C1 segment of cervical spinal cord (tissue), 14 donors: Measurements from ENCODE around the gene FSD1.
A peak's percentile ranks its signal among the peaks of the same experiment; 100 is the strongest.
"Not testable (repeated sequence)": the region's sequence is repeated elsewhere in the genome, so short reads cannot be mapped to it uniquely, and the experiment has no call there.

Source experiments
- DNase-seq, 14 donors: peaks; one replicate each; lab custom pipeline; 2025; lab: John Stamatoyannopoulos, UW

The FSD1 gene

DNA sequence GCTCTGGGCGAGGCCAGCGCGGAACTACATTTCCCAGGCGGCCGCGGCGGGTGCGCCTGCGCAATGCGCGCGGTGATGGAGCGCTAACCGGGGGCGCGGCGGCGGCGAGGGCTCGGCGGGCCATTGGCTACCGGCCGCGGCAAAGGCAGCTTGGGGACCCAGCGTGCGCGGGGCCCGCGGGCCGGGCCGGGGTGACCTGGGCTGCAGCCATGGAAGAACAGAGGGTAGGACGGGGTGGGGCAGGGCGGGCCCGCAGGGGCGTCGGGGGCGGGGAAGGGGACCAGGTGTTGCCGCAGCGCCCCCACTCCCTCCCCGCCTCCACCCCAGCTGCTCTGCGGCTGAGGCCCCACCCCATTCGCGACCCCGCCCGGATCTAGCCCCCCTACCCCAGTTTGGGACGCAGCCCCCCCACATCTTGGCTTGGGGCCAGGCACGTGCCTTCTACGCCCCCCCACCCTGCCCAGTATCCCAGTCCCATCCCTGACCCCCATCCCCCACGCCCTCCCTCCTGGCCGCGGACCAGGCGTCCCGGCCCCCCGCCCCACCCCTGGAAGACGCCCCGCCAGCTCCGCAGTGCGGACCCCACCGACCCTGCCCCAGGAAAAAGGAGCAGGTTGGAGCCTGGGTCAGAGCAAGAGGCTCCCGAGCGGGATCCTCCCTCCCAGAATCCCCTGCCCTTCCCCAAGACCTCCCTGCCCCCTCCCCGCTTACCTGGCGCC is at the start of gene FSD1:
Gene FSD1 (plus strand): TSS at position 61 of the 719 bp plus-strand sequence. CDS start 149 bp downstream, at position 210.
- peak in 3 of 14 donors; percentile 17 to 34 (median 29) for DNase-seq

GRCh38 chr19:4256563-4256962 is 47.8 kb upstream of the FSD1 start:
- no peak for DNase-seq

DNA sequence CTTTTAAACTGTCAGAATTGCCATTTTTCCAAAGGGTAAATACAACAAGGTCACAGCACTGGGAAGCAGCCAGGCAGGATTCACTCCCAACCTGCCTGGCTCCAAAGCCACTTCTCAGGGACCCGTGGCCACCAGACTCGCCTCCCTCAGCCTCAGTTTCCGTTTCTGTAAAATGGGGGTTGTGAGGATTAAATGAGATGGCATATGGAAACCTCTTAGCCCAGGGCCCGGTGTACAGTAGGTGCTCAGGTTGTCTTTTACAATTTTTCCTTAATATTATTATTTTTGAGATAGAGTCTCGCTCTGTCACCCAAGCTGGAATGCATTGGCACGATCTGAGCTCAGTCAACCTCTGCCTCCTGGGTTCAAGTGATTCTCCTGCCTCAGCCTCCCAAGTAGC is 47.4 kb upstream of the FSD1 start:
- DNase-seq: no peak

- DNase-seq: no peak
Measured at GRCh38 chr19:4258181-4258580, 46.2 kb upstream of the FSD1 start.

DNA sequence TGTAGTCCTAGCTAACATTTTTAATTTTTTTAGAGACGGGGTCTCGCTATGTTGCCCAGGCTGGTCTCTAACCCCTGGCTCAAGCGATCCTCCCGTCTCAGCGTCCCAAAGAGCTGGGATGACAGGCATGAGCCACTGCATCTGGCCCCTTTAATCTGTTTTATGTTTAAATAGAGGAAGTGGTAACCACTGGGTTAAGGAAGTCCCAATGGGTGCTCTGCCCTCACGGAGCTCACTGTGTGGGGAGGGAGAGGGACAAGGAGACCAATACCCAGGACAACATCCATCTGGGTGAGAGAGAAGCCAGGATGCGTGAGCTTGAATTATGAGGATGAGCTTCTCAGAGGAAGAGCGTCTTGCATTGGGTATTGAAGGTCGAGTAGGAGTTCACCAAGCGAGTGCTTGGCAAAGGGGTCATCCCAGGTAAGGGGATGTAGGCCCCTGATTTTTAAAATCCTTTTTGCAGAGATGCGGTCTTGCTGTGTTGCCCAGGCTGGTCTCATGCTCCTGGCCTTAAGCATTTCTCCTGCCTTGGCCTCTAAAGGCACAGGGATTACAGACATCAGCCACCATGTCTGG is 43.7 kb upstream of the FSD1 start:
- no peak for DNase-seq

- DNase-seq: no peak
Measured at GRCh38 chr19:4264812-4265211, 39.6 kb upstream of the FSD1 start.

- no peak for DNase-seq
Measured at GRCh38 chr19:4266253-4267000, 38.0 kb upstream of the FSD1 start.

DNA sequence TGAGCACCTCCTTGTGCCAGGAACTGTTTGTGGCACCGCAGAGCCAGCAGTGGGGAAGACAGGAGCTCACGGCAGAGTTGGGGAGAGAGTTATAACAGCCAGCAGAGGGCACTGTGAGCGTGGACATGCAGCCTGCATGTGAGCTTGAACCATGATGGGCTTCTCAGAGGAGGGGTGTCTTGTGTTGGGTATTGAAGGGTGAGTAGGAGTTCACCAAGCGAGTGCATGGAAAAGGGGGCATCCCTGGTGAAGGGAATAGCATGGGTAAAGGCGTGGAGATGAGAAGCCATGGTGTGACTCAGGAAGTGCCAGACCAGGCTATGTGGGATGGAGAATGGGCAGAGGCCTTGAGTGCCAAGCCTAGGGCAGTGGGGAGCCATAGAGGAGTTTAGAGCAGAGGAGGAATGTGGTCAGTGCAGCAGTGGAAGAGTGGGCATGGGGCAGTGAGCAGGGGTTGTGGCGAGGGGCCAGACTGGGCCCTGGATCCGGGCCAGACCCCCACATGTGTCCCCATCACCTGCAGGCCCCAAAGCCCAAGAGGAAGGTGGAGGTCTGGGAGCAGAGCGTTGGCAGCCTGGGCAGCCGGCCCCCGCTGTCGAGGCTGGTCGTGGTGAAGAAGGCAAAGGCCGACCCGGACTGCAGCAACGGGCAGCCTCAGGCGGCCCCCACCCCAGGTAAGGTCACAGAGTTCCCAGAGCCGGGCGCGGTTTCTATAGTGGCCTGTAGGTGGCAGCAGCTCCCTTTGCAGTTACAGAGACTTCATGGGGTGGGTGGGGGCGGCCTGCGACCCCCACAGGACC is 37.1 kb upstream of the FSD1 start:
- peak in 2 of 14 donors; percentile 17 to 28 for DNase-seq

- no peak for DNase-seq
Measured at GRCh38 chr19:4267901-4268815, 36.2 kb upstream of the FSD1 start.

DNA sequence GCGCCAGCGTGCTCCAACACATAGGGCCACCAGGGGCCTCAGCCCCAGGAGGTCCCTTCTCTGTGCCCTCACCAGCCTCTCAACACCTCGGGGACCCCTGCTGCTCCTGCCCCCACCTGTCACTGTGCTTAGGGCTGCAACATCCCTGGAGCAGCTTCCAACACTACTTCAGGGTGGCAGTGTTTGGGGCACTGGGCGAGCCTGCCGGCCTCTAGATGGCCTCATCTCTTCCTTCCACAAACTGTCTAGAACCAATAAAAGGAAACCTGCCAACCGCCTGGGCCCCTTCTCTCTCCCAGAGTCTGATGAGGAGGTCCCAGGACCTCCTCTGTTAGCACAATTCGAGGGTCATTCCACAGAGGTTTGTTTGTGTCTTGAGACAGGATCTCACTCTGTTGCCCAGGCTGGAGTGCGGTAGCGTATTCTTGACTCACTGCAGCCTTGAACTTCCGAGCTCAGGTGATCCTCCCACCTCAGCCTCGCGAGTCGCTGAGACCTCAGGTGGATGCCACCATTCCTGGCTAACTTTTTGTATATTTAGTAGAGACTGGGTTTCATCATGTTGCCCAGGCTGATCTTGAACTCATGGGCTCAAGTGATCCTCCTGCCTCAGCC is 35.5 kb upstream of the FSD1 start:
- DNase-seq: no peak

GRCh38 chr19:4272894-4273293 is 31.5 kb upstream of the FSD1 start:
- no peak for DNase-seq

DNA sequence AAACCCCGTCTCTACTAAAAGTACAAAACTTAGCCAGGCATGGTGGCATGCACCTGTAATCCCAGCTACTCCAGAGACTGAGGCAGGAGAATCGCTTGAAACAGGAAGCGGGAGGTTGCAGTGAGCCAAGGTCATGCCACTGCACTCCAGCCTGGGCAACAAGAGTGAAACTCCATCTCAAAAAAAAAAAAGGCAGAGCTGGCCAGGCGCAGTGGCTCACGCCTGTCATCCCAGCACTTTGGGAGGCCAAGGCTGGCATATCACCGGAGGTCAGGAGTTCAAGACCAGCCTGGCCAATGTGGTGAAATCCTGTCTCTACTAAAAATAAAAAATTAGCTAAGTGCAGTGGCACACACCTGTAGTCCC is 30.1 kb upstream of the FSD1 start:
- not testable (repeated sequence) for DNase-seq

- no peak for DNase-seq
Measured at GRCh38 chr19:4277191-4277696, 27.2 kb upstream of the FSD1 start.

- DNase-seq: no peak
Measured at GRCh38 chr19:4278010-4278409, 26.4 kb upstream of the FSD1 start.

- DNase-seq: no peak
Measured at GRCh38 chr19:4278419-4279266, 25.8 kb upstream of the FSD1 start, which contains the start of gene SHD. Gene SHD (plus strand): TSS chr19:4279266. CDS start chr19:4280064, 798 bp downstream.

GRCh38 chr19:4279267-4279529 is 25.2 kb upstream of the FSD1 start:
- no peak for DNase-seq

DNA sequence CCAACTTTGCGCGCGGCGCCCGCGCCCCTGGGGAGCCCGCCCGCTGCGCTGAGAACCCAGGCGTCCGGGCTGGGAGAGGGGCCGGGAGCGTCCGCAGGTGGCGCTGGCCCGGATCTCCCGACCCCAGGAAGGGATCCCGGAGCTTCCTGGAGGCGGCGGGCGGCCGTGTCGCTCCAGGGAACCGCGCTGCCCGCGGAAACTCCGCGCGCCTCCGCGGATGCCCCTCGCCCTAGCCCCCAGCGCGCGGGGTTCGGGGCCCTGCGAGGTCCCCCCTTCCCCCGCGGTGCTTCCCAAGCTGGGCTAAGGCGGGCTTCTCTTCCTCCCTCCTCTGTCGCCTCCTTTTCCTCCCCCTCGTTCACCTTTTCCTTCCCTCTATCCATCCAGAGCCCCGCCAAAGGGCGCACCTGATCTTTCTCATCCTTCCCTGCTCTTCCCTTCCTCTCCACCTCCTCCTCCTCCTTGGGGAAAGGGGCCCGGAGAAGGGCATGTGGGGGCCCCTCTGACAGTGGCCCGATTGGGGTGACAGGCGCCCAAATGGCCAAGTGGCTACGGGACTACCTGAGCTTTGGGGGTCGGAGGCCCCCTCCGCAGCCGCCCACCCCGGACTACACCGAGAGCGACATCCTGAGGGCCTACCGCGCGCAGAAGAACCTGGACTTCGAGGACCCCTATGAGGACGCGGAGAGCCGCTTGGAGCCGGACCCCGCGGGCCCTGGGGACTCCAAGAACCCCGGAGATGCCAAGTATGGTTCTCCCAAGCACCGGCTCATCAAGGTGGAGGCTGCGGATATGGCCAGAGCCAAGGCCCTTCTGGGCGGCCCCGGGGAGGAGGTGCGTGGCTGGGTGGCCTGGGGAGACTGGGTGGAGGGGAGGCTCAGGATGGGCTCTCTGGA is 24.6 kb upstream of the FSD1 start:
- DNase-seq: no peak

GRCh38 chr19:4284176-4284958 is 20.0 kb upstream of the FSD1 start:
- DNase-seq: no peak
